ENCODE results near the gene CELA1.

CELA1 gene

DNA sequence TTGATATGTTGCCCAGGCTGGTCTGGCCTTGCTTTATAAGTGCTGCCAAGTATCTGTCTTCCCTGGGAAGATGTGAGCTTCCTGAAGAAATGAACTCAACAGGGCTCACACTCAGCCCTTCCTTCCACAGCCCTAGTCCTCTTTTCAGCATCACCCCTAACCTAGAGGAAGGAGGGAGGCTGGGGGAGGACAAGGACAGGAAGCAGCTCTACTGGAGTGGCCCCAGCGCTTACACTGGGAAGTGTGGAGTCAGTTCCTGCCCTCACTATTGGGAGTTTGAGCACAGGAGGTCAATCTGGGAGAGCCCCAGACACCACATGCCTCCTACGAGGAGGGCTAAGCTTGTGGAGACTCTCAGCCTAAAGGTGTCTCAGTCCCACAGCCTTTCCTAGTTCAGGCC is 27.9 kb upstream of the CELA1 start:
- no peak for FAIRE-seq

DNA sequence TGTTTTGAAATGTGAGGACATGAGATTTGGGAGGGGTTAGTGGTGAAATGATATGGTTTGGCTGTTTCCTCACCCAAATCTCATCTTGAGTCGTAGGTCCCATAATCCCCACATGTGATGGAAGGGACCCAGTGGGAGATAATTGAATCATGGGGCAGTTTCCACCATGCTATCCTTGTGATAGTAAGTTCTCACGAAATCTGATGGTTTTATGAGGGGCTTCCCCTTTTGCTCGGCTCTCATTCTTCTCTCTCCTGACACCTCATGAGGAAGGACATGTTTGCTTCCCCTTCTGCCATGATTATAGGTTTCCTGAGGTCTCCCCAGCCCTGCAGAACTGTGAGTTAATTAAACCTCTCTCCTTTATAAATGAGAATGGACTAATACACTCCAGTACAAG is 26.7 kb upstream of the CELA1 start:
- FAIRE-seq = no peak

DNA sequence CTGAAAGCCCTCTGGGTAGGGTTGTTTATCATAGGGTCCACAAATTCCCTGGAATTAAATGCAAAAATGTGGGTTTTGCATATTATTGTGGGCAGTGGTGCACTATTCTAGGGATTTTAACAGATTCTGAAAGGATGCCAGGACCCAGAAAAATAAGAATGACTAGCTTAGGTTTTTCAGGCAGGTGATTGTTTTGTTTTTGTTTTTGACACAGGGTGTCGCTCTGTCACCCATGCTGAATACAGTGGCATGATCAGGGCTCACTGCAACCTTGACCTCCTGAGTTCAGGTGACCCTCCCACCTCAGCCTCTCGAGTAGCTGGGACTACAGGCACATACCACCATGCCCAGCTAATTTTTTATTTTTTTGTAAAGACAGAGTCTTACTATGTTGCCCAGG is 25.5 kb upstream of the CELA1 start:
- no peak for FAIRE-seq

DNA sequence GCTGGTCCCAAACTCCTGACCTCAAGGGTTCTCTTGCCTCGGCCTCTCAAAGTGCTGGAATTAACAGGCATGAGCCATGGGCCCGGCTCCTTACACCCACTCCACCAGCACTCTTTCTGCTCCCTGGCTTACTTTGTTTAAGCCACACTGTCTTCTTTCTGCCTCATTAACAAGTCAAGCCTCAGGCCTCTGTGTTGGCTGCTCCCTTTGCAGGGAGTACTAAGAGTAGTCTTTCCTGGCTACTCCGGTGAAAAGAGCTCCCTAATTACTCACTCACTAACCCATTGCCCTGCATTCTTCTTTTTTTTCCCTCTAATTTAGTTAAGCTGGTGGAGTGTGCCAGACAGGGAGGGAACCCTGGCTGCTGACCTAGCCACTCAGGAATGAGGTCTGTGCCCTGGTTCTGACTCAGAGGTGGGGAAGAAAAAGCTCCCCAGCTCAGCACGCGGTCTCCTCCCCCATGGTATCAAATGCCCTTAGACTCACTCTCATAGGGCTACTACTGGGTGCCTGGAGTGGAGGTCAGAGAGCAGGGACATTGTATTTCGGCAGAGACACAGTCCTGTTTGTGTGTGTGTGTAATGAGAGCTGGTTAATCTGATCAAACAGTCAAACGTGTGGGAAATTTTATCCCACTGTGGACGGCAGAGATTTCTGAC is 24.9 kb upstream of the CELA1 start:
- no peak for FAIRE-seq

DNA sequence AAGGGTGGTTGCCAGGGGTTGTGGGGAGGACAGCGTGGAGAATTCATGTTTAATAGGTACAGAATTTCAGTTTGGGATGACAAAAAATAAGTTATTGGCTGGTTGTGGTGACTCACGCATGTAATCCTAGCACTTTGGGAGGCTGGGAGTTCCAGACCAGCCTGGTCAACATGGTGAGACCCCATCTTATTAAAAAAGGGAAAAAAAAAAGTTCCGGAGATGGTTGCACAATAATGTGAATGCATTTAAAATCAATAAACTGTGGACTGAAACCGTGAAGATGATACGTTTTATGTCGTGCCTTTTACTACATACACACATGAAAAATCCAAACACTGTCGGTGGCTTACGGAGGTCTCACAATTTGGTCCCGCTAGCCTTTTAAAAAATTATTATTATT is 24.2 kb upstream of the CELA1 start:
- FAIRE-seq = no peak

DNA sequence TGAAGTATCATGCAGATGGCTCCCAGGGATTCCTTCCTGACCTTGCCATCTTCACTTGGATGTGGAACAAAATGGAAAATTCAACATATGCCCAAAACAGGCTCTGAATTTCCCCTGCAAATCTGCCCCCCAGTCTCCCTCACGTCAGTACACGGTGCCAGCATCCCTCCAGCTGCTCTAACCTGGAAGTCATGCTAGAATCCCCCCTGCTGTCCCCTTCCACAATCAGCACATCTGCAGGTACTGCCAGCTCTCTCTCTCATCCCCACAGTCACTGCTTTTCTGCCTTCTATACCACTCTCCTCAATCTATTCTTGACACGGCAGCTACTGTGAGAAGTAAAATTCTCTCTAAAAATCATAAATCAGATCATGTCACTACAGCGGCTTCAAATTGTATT is 23.1 kb upstream of the CELA1 start:
- FAIRE-seq = no peak

DNA sequence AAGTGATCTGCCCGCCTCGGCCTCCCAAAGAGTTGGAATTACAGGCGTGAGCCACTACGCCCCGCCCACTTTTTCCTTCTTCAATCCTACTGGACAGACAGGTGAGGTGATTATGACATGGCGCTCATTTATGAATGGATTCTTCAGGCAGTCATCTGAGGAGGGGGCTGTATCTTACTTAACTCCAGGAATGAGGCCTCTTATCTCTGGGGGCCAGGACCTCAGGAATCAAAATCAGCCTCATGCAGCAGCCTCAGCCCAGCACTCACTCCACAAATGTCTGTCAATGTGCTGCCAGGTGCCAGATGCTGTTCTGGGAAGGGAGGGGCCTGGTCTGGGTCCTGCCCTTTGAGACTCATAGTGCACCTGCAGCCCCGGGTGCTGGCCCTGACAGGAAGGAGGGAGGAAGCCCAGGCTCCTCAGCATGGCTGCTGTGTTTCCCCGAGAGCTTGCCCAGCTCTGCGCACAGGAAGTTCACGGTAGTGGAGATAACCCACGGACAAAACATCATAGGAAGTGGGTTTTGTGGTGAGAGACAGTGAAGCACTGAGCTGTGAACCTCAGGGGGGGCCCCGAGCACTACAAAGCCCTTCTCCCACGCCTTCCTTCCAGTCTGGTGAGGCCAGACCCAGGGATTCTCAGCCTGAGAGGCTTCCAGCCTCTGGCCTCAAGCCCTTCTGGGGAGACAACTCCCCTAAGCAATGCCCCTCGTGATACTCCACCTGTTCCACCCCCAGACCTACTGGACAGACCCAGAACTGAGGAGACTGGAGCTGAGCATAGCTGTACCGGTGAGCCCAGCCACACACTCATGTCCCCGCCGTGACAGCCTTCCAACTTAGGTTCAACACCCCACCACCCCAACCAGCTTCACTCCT is 22.4 kb upstream of the CELA1 start:
- FAIRE-seq = no peak

DNA sequence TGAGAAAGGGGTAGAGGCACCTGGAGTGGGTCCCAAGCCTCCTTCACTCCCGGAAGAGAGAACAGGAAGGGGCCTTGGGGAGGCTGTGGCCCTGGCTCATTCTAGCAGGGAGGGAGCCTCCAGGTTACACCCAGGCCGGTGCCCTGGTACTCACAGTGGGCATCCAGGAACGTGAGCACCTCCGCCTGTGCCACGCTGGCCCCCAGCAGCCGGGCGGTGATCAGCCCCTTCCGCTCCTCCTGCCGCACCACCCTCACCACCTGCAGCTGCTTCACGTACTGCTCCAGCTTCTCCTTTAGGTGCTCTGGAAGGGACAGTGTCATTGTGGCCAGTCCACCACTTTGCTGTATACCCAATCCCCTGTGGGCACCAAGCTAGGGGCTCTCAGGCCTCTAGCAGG is 18.8 kb upstream of the CELA1 start:
- no peak for FAIRE-seq

DNA sequence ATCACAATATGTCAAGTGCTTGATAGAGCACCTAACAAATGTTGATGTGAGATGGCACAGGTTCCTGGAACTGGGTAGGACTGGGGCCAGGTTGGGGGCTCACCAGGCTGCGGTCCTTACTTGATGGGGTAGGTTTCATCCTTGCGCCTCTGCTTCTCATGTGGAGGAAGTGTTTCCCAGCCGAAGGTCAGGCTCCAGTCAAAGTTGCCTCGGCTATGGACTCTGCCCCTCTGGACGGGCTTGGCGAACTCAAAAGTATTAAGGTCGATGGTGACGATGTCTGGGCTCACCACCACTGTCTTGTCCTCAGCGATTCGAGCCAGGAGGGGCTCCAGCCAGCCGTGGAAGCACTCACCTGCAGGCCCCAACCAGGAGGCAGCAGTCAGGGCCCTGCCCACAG is 17.5 kb upstream of the CELA1 start:
- FAIRE-seq = no peak

DNA sequence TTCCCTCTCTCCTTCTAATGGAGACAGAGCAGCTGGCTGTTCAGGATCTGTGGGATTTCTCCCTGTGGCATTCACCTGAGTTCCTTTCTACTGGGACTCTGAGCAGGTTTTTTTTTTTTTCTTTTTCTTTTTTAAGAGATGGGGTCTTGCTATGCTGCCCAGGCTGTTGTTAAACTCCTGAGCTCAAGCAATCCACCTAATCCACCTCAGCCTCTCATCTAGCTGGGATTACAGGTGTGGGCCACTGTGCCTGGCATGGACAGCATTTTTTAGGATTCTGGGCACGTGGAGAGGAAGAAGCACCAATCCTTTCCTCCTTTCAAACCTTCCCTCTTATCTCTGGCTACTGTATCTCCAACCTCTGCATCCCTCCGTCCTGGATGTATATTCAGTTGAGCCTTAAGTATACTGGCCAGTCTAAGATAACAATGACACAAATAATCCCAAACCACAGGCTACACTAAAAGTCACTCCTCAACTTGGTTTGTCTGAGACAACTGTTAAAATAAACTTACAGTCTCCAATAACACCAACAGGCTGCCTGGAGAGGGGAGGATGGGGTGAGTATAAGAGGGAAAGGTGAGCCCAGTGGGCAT is 16.4 kb upstream of the CELA1 start:
- FAIRE-seq = no peak

DNA sequence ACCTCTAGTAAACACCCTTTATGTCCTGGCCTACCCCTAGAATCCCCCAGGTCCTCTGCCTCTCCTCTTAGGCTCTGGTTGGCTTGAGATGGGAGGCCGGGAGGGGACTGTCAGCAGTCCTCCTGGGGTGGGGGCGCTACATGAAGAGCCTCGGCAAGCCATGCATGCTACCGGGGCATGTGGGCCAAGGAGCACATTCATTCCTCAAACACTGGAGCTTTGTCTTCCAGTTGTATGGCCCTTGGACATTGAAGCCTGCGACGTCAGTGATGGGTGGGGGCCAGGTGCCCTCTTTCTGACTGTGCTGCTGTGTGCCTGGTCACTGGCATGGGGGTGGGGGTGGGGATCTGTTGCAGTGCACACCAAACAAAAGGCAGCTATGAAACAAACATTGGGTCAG is 15.8 kb upstream of the CELA1 start:
- no peak for FAIRE-seq

DNA sequence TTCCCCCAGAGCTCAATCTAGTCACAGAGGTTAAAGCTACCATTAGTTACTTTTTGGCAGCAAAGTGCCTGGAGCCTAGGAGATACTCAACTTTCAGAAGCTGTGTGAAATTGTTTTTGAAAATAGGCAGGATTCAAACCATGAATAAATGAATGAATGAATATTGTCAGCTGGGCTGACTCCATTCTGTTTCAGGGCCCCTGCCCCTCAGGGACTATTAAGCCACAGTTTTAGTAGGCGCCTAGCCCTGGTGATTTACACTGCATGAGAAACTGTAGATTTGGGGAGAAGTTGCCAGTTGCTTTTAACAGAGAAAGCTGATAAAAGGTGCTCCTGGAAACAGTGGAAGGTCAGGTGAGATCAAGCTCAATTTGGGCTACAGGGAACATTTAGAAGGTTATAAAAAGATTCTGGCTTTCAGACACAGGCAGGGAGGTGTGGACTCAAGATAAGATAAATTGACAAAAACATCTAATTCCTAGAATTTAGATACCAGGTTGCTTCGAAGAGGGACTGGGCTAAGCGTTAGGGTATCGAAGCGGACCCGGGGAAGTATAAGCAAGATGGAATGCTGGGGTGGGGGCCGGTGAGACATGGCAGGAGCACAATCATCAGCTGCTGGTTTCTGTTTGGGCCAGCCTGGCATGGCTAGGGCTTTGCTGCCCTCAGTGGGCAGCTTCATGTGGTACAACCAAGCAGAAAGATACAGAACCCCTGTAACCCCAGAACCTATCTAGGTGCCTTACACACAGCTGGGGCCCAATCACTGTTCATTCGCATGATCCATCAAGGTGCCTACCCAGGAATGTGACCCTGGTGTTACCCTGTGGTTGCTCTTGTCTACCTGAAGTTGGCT is 14.9 kb upstream of the CELA1 start:
- no peak for FAIRE-seq

DNA sequence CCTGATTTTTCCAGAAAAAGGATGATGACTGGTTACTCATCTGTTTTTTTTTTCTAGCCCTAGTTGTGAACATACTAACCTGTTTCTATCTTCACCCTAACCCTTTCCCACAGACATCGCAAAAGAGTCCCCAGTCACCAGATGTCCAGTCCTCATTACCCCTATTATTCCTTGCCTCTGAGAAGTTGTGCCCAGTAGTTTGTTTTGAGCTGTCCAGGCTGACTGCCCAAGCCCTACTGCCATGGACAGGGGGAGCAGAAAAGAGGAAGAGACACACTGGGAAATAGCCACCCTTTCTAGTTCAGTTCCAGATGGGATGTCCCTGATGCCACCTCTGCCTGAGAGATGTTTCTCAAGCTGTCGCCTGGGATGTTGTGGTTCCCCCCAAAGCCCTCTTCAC is 13.8 kb upstream of the CELA1 start:
- FAIRE-seq = no peak

DNA sequence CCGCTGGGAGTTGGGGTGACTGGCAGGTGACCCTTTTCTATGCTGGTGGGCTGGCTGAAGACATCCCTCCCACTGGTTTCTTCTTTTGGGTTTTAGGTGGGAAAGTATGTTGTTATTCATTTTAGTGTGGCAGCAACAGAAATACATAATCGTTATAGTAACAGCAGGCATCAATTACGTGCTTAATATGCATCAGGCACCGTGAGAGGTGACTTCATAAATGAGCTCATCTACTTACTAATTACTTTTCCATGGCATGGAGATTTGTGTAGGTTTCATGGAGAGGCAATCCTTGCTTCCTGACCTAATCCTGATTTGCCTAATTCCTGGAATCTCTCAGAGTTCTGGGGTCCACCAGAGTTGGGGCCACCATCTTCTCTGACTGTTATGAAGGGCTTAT is 13.4 kb upstream of the CELA1 start:
- FAIRE-seq = no peak

DNA sequence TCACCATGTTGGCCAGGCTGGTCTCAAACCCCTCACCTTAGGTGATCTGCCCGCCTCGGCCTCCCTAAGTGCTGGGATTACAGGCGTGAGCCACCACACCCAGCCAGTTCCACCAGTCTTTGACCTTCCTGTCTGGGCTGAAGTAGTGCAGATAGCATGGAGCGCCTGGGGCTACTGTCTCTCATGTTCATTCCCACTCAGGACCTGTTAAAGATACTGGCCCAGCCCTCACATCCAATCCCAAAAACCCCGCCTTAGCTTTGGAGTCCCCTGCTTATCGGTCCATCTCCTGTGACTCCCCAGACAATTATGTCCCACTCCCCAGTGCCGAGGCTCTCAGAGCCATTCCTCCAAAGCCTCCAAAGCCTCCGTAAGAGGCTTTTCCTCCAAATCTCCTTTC is 12.0 kb upstream of the CELA1 start:
- no peak for FAIRE-seq

DNA sequence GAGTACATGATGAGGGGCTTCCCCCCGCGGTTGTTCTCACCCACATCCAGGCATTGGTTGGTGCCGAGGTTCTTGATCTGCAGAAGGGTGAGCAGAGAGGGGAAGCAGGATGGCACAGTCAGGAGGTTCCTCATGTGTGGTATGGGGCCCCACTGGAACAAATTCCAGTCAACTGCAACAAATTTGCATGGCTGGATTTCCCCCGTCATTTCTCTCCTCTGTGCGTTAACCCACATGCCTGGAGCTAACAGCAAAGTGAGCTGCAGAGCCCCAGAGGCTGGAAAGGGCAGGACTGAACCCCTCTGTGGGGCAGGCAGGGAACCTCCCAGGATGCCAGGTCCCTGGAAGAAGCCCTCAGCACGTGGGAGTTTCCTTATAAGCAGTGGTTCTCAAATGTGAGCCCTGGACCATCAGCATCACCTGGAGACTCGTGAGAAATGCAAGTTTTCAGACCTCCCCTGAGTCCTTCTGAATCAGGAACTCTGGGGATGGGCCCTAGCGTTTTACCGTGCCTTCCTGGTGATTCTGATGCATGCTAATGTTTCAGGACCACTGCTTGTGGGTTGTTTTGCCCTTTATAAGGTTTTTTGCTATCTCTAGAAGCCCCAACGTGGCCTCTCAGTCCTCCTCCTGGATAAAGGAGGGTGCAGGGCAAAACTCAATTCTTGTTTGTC is 11.0 kb upstream of the CELA1 start:
- no peak for FAIRE-seq

DNA sequence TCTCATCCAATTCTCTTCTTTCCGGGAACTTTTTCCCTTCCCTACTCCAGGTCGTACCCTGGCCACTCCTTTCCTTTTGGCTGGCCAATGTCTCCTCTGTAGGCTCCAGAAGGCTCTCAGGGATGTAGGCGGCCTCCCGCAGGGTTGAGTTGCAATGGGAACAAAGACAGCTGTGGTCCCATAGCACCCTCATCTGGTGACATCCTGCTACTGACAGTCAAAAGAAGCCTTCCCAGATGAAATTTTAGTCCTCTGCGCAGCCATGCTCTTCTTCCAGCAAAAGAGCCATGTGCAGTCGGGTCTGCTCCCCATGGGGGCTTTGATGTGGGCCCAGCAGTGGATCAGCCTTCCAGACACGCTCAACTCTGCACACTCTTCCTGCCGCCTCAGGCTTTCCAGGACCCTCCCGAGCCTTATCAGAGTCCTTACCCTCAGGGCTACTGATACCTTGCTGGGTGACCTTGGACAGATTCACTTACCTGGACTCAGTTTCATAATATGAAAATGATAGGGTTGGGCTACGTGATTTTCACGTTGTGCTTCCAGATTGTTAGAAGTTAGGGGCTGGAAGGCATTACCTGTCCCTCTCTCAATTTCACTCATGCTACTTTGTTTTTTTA is 5.5 kb upstream of the CELA1 start:
- FAIRE-seq = no peak

DNA sequence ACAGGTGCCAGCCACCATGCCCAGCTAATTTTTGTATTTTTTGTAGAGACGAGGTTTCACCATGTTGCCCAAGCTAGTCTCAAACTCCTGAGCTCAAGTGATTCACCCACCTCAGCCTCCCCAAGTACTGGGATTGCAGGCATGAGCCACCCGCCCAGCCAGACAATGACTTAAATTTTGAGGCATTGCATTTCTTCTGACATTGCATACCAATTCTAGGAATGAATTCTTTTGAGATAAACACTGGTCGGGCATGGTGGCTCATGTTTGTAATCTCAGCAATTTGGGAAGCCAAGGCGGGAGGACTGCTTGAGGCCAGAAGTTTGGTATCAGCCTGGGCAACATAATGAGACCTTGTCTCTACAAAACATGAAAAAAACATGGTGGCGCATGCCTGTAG is 2.5 kb upstream of the CELA1 start:
- no peak for FAIRE-seq

DNA sequence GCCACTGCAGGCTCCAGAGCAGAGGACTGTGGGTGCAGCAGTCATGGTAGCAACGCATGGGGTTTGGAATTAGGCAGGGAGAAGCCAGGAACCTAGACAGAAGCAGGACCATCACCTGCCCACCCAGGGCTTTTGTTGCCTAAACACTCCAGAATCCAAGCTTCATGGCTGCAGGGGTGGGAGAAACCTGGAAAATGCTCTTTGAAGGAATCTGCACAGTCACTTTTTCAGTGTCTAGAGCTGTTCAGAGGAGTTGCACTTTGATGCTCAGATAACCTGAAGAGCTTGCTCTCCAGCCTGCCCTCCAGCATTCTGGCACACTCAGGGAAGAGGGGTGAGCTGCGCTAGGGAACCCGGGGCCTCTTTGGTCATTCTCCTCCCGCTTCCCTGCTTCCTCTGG is 1.6 kb upstream of the CELA1 start:
- no peak for FAIRE-seq

DNA sequence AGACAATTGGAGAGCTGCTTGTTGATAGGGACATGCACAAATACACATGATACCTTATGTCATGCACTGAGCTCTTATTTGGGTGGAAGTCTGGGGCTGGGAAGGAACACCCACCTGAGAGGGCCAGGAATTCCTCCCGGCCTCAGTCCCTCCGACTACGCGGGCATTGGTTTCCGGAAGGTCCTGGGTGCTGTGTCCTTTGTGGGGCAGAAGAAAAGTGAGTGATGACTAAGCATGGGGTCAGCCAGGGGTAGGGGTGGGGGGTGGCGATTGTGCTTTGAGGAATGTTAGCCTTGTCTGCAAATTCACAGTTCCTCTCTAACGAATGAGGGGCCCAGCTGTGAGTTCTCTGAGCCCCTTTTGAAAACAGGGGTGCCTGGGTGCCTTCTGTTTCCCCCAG is 798 bp downstream of the CELA1 start:
- FAIRE-seq = no peak

DNA sequence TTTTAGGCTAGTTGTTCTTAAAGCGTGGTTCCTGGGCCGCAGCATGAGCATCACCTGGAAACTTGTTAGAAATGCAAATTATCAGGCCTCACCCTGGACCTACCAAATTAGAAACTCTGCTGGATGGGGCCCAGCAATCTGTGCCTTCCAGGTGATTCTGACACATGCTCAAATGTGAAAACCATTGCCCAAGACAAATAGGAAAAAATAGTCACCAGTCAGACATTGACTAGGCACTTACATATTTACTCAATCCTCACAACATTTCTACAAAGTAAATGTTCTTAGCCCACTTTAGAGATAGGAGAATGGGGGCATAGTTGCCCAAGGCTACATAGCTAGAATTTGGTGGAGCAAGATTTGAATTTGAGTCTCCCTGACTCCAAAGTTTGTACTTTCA is 3.3 kb downstream of the CELA1 start:
- FAIRE-seq = no peak

DNA sequence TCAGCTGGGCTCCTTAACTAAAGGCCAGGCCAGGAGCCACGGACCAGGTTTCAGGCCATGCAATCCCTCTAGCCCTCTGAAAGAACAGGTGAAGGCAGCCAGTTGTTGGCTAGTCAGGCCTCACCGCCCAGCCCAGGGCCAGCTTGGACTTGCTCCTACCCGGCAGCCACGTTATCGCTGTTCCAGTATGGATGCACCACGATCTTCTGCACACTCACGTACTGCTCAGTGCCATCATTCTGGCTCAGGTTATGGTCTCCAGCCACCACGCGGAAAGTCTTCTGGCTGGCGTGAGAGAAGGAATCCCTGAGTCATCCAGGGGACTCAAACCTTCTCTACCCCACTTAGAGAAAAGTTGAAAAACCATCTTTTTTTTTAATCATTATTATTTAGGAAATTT is 4.1 kb downstream of the CELA1 start:
- no peak for FAIRE-seq

Measured in islet of Langerhans (tissue), 1 donor.